GM19025 (cell line): ENCODE data around the gene LILRA6.
A peak's percentile ranks its signal among the peaks of the same experiment; 100 is the strongest.

ENCODE experiments used
- ATAC-seq: cut with Tn5 transposase; IDR thresholded peaks from one replicate; pipeline ENCODE4 v1.9.1; 2021; ENCODE audit warnings: mild to moderate bottlenecking, low read depth, moderate library complexity; ENCODE audit not compliant: unreplicated experiment

The LILRA6 gene

GRCh38 chr19:54190503-54191010, 52.0 kb downstream of the LILRA6 start:
- ATAC-seq: peak; percentile 39

GRCh38 chr19:54189735-54190502, 52.7 kb downstream of the LILRA6 start:
- peak; percentile 39 for ATAC-seq

- ATAC-seq: peak; percentile 12
Observed at GRCh38 chr19:54189145-54189734, 53.4 kb downstream of the LILRA6 start, which contains the start of gene MBOAT7. MBOAT7 (minus strand) TSS chr19:54189580; CDS start chr19:54188508, 1,072 bp downstream.

GRCh38 chr19:54188215-54188871, 54.2 kb downstream of the LILRA6 start:
- ATAC-seq: no peak

- no peak for ATAC-seq
Observed at GRCh38 chr19:54186934-54187381, 55.6 kb downstream of the LILRA6 start.
